Measurements from ENCODE around the gene FAT4.

DNA sequence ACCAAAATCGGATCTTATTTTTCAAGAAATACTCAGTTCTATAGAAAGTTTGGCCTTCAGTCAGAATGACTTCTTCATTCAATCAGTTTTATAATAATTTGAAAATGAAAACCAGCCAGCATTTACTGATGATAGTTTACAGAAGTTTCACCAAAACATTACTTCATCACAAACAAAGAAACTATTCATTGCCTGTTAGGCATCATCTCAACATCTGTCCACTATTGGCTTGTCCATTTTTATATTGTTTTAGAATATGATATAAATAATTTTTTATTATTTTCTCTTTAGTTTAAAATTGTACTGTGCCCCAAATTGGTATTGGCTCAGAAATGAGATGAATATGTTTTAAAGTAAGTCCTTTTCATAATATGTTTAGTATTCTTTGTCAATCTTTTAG lies 38.4 kb downstream of the FAT4 start:
- TF ChIP-seq, protein P1, sequence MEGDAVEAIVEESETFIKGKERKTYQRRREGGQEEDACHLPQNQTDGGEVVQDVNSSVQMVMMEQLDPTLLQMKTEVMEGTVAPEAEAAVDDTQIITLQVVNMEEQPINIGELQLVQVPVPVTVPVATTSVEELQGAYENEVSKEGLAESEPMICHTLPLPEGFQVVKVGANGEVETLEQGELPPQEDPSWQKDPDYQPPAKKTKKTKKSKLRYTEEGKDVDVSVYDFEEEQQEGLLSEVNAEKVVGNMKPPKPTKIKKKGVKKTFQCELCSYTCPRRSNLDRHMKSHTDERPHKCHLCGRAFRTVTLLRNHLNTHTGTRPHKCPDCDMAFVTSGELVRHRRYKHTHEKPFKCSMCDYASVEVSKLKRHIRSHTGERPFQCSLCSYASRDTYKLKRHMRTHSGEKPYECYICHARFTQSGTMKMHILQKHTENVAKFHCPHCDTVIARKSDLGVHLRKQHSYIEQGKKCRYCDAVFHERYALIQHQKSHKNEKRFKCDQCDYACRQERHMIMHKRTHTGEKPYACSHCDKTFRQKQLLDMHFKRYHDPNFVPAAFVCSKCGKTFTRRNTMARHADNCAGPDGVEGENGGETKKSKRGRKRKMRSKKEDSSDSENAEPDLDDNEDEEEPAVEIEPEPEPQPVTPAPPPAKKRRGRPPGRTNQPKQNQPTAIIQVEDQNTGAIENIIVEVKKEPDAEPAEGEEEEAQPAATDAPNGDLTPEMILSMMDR (IDR thresholded peaks at IDR 0.05; ENCODE audit: control extremely low read depth in 1 of 3, insufficient read depth in 1 of 3, low read depth in 1 of 3, low read length in 3 of 3): no peak
- TF ChIP-seq TBP (IDR thresholded peaks at IDR 0.05; ENCODE audit: low read depth, low read length) (no peak), POU5F1 (IDR thresholded peaks at IDR 0.05; ENCODE audit: low read depth, low read length) (no peak), TAF1 (IDR thresholded peaks at IDR 0.05; ENCODE audit: low read depth, low read length) (no peak)
- TF ChIP-seq, protein P2, sequence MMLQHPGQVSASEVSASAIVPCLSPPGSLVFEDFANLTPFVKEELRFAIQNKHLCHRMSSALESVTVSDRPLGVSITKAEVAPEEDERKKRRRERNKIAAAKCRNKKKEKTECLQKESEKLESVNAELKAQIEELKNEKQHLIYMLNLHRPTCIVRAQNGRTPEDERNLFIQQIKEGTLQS (IDR thresholded peaks at IDR 0.05; ENCODE audit: insufficient read depth, low read depth, low read length): no peak
